WTC11 (cell line): ENCODE results near the gene TMEM97. TPM values are rescaled to one million over a fixed set of nuclear protein-coding genes. Genes with fewer than 3 reads are reported as not detected.

Experiments used
- ATAC-seq: fragments of 200-7000 bp; cut with Tn5 transposase; 2 replicates; pipeline ENCODE4 v1.10.0; 2021; ENCODE audit warnings: mild to moderate bottlenecking, moderate library complexity
- CTCF ChIA-PET: fragments of 300-600 bp; sonication (Branson Sonifier 250); formaldehyde crosslinking; loops from one replicate; lab custom pipeline; 2021; ENCODE audit warnings: antibody characterized with exemption; lab: Charles Lee
- POLR2A ChIA-PET: fragments of 350-600 bp; sonication (Branson Sonifier 250); formaldehyde crosslinking; loops from one replicate; lab custom pipeline; 2021; ENCODE audit warnings: antibody characterized with exemption; lab: Charles Lee
- DNase-seq: peaks from one replicate; pipeline ENCODE4 v3.0.0; 2021; ENCODE audit warnings: low spot score
- H3K27ac Mint-ChIP-seq: 2 replicates; pipeline ENCODE4 v1.8.0; 2021; ENCODE audit warnings: mixed read lengths
- H3K27me3 Mint-ChIP-seq: 2 replicates; pipeline ENCODE4 v1.8.0; 2021; ENCODE audit warnings: low read depth, mild to moderate bottlenecking, moderate library complexity, mixed read lengths
- H3K36me3 Mint-ChIP-seq: 2 replicates; pipeline ENCODE4 v1.8.0; 2021; ENCODE audit warnings: mixed read lengths
- H3K4me1 Mint-ChIP-seq: 2 replicates; pipeline ENCODE4 v1.8.0; 2022; ENCODE audit warnings: mixed read lengths
- H3K4me3 Mint-ChIP-seq: 2 replicates; pipeline ENCODE4 v1.8.0; 2021; ENCODE audit warnings: mild to moderate bottlenecking, moderate library complexity, mixed read lengths
- H3K9me3 Mint-ChIP-seq: 2 replicates; pipeline ENCODE4 v1.8.0; 2021; ENCODE audit warnings: mixed read lengths
- CBFB ChIP-seq: sonication (generic); formaldehyde crosslinking; IDR thresholded peaks from 2 replicates; pipeline ENCODE4 v1.8.1; 2022; ENCODE audit warnings: mild to moderate bottlenecking, low read depth, missing genetic modification reagents
- FOXK1 ChIP-seq: sonication (generic); formaldehyde crosslinking; IDR thresholded peaks from 2 replicates; pipeline ENCODE4 v1.8.0; 2022; ENCODE audit warnings: mild to moderate bottlenecking, moderate library complexity, missing genetic modification reagents
- NFYB ChIP-seq: sonication (generic); formaldehyde crosslinking; conservative IDR thresholded peaks from 2 replicates; pipeline ENCODE4 v1.8.0; 2022; ENCODE audit warnings: low read depth, missing genetic modification reagents
- NR1H2 ChIP-seq: sonication (generic); formaldehyde crosslinking; IDR thresholded peaks from 2 replicates; pipeline ENCODE4 v1.9.0; 2021; ENCODE audit warnings: mild to moderate bottlenecking, moderate library complexity, missing genetic modification reagents
- RORB ChIP-seq: fragments of 250-450 bp; sonication (Bioruptor Pico); IDR thresholded peaks from 2 replicates; pipeline ENCODE4 v1.9.0; 2021; ENCODE audit warnings: mild to moderate bottlenecking
- TP53 ChIP-seq: sonication (generic); formaldehyde crosslinking; IDR thresholded peaks from 2 replicates; pipeline ENCODE4 v1.8.1; 2023; ENCODE audit warnings: mild to moderate bottlenecking, missing genetic modification reagents
- ZNF219 ChIP-seq: sonication (generic); formaldehyde crosslinking; IDR thresholded peaks from 2 replicates; pipeline ENCODE4 v1.8.0; 2023; ENCODE audit warnings: missing genetic modification reagents, mild to moderate bottlenecking, borderline replicate concordance
- ZNF232 ChIP-seq: sonication (generic); formaldehyde crosslinking; IDR thresholded peaks from 2 replicates; pipeline ENCODE4 v1.8.0; 2022; ENCODE audit warnings: mild to moderate bottlenecking, missing genetic modification reagents
- total RNA-seq: library from RNA; stranded (reverse); gene quantifications from 3 replicates; pipeline ENCODE4 v1.2.3, GENCODE V29; 2021
- TF ChIP-seq, protein P1 (sequence below): sonication (generic); formaldehyde crosslinking; IDR thresholded peaks from 2 replicates; pipeline ENCODE4 v1.8.1; 2022; ENCODE audit warnings: missing genetic modification reagents, borderline replicate concordance
- TF ChIP-seq, protein P2 (sequence below): fragments of 250-450 bp; sonication (Bioruptor Pico); IDR thresholded peaks from 2 replicates; pipeline ENCODE4 v1.8.0; 2021; ENCODE audit warnings: mild to moderate bottlenecking
- TF ChIP-seq, protein P3 (sequence below): sonication (generic); formaldehyde crosslinking; IDR thresholded peaks from 2 replicates; pipeline ENCODE4 v1.8.0; 2023; ENCODE audit warnings: missing genetic modification reagents, mild to moderate bottlenecking, borderline replicate concordance
- TF ChIP-seq, protein P4 (sequence below): fragments of 250-450 bp; sonication (Bioruptor Pico); IDR thresholded peaks from 2 replicates; pipeline ENCODE4 v1.9.0; 2021; ENCODE audit warnings: mild to moderate bottlenecking, borderline replicate concordance
- TF ChIP-seq, protein P5 (sequence below): fragments of 250-450 bp; sonication (Bioruptor Pico); conservative IDR thresholded peaks from 2 replicates; pipeline ENCODE4 v1.9.0; 2021; ENCODE audit warnings: mild to moderate bottlenecking
- TF ChIP-seq, protein P6 (sequence below): sonication (generic); formaldehyde crosslinking; IDR thresholded peaks from 2 replicates; pipeline ENCODE4 v1.8.0; 2022; ENCODE audit warnings: missing genetic modification reagents
- TF ChIP-seq, protein P7 (sequence below): sonication (generic); formaldehyde crosslinking; conservative IDR thresholded peaks from 2 replicates; pipeline ENCODE4 v1.8.1; 2023; ENCODE audit warnings: mild to moderate bottlenecking, low read depth, missing genetic modification reagents, moderate library complexity

The TMEM97 gene
- total RNA-seq, 1 experiment from 2014 or later = 68.0 TPM

DNA sequence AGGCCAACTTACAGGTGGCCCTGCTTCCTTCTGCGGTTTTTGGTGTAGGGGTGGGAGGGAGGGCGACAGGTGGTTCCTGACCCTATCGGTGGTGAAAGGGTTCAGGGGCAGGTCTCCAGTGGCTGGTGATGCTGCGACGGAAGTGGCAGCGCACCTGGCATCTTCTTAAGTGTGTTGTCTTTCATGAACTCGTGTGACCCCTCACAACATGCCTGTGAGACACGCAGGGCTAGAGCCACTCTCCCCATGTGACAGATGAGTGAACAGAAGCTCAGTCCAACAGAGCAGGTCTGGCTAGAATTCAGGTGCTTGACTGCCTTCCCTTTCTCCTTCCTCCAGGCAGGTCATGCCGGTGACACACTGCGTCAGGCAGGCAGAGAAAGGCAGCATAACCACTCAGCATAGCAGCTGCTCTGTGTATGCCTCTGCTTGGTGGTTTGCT is 24.5 kb downstream of the TMEM97 start (continued):
- TF ChIP-seq, protein P1, sequence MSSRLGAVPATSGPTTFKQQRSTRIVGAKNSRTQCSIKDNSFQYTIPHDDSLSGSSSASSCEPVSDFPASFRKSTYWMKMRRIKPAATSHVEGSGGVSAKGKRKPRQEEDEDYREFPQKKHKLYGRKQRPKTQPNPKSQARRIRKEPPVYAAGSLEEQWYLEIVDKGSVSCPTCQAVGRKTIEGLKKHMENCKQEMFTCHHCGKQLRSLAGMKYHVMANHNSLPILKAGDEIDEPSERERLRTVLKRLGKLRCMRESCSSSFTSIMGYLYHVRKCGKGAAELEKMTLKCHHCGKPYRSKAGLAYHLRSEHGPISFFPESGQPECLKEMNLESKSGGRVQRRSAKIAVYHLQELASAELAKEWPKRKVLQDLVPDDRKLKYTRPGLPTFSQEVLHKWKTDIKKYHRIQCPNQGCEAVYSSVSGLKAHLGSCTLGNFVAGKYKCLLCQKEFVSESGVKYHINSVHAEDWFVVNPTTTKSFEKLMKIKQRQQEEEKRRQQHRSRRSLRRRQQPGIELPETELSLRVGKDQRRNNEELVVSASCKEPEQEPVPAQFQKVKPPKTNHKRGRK = no peak
- TF ChIP-seq, protein P2, sequence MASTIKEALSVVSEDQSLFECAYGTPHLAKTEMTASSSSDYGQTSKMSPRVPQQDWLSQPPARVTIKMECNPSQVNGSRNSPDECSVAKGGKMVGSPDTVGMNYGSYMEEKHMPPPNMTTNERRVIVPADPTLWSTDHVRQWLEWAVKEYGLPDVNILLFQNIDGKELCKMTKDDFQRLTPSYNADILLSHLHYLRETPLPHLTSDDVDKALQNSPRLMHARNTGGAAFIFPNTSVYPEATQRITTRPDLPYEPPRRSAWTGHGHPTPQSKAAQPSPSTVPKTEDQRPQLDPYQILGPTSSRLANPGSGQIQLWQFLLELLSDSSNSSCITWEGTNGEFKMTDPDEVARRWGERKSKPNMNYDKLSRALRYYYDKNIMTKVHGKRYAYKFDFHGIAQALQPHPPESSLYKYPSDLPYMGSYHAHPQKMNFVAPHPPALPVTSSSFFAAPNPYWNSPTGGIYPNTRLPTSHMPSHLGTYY (CRISPR knock-in tag) = no peak

DNA sequence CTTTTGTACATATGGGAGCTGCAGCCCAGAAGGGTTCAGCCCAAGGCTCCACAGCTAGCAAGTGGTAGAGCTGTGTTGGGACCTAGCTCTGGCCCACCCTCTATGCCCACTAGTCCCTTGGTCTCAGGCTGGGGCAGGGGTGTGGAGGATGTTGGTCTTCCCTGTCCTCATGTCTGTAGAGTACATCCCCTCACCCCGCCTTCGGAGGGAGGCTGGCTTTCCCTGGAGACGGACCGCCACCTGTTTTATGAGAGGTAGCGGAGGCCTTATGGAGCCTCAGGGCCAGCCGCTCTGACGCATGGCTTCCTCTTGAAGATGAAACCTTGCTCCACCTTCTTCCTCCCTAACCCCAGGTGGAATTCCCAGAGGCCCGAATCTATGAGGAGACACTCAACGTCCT is 25.0 kb downstream of the TMEM97 start:
- Mint-ChIP-seq H3K4me3 (no peak overlapping the region), H3K36me3 (peaks cover 45% of the 10 kb centered on the region), H3K27me3 (no peaks in the 10 kb centered on the region), H3K27ac (no peak overlapping the region), H3K9me3 (no peaks in the 10 kb centered on the region), H3K4me1 (peaks cover 6% of the 10 kb centered on the region; the same call in 1 of the 2 replicates)
- ChIA-PET CTCF (no interaction called here), POLR2A (interaction anchor here (1.1 kb wide), 1 partner anchor 9 kb away, joined by 3 read pairs; the partner anchor contains the start of genes IFT20 and TNFAIP1)
- ATAC-seq (no peak), DNase-seq (no peak)
- TF ChIP-seq TP53 (CRISPR knock-in tag) = no peak
- TF ChIP-seq FOXK1 (CRISPR knock-in tag) = no peak
- no peak for TF ChIP-seq CBFB
- TF ChIP-seq, protein P3, sequence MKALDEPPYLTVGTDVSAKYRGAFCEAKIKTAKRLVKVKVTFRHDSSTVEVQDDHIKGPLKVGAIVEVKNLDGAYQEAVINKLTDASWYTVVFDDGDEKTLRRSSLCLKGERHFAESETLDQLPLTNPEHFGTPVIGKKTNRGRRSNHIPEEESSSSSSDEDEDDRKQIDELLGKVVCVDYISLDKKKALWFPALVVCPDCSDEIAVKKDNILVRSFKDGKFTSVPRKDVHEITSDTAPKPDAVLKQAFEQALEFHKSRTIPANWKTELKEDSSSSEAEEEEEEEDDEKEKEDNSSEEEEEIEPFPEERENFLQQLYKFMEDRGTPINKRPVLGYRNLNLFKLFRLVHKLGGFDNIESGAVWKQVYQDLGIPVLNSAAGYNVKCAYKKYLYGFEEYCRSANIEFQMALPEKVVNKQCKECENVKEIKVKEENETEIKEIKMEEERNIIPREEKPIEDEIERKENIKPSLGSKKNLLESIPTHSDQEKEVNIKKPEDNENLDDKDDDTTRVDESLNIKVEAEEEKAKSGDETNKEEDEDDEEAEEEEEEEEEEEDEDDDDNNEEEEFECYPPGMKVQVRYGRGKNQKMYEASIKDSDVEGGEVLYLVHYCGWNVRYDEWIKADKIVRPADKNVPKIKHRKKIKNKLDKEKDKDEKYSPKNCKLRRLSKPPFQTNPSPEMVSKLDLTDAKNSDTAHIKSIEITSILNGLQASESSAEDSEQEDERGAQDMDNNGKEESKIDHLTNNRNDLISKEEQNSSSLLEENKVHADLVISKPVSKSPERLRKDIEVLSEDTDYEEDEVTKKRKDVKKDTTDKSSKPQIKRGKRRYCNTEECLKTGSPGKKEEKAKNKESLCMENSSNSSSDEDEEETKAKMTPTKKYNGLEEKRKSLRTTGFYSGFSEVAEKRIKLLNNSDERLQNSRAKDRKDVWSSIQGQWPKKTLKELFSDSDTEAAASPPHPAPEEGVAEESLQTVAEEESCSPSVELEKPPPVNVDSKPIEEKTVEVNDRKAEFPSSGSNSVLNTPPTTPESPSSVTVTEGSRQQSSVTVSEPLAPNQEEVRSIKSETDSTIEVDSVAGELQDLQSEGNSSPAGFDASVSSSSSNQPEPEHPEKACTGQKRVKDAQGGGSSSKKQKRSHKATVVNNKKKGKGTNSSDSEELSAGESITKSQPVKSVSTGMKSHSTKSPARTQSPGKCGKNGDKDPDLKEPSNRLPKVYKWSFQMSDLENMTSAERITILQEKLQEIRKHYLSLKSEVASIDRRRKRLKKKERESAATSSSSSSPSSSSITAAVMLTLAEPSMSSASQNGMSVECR (CRISPR knock-in tag) = no peak
- TF ChIP-seq, protein P4, sequence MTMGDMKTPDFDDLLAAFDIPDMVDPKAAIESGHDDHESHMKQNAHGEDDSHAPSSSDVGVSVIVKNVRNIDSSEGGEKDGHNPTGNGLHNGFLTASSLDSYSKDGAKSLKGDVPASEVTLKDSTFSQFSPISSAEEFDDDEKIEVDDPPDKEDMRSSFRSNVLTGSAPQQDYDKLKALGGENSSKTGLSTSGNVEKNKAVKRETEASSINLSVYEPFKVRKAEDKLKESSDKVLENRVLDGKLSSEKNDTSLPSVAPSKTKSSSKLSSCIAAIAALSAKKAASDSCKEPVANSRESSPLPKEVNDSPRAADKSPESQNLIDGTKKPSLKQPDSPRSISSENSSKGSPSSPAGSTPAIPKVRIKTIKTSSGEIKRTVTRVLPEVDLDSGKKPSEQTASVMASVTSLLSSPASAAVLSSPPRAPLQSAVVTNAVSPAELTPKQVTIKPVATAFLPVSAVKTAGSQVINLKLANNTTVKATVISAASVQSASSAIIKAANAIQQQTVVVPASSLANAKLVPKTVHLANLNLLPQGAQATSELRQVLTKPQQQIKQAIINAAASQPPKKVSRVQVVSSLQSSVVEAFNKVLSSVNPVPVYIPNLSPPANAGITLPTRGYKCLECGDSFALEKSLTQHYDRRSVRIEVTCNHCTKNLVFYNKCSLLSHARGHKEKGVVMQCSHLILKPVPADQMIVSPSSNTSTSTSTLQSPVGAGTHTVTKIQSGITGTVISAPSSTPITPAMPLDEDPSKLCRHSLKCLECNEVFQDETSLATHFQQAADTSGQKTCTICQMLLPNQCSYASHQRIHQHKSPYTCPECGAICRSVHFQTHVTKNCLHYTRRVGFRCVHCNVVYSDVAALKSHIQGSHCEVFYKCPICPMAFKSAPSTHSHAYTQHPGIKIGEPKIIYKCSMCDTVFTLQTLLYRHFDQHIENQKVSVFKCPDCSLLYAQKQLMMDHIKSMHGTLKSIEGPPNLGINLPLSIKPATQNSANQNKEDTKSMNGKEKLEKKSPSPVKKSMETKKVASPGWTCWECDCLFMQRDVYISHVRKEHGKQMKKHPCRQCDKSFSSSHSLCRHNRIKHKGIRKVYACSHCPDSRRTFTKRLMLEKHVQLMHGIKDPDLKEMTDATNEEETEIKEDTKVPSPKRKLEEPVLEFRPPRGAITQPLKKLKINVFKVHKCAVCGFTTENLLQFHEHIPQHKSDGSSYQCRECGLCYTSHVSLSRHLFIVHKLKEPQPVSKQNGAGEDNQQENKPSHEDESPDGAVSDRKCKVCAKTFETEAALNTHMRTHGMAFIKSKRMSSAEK (CRISPR knock-in tag) = no peak
- TF ChIP-seq ZNF219 (CRISPR knock-in tag) = no peak
- TF ChIP-seq NR1H2 (CRISPR knock-in tag) = no peak
- TF ChIP-seq NFYB = no peak
- no peak for TF ChIP-seq RORB (CRISPR knock-in tag)
- TF ChIP-seq, protein P5, sequence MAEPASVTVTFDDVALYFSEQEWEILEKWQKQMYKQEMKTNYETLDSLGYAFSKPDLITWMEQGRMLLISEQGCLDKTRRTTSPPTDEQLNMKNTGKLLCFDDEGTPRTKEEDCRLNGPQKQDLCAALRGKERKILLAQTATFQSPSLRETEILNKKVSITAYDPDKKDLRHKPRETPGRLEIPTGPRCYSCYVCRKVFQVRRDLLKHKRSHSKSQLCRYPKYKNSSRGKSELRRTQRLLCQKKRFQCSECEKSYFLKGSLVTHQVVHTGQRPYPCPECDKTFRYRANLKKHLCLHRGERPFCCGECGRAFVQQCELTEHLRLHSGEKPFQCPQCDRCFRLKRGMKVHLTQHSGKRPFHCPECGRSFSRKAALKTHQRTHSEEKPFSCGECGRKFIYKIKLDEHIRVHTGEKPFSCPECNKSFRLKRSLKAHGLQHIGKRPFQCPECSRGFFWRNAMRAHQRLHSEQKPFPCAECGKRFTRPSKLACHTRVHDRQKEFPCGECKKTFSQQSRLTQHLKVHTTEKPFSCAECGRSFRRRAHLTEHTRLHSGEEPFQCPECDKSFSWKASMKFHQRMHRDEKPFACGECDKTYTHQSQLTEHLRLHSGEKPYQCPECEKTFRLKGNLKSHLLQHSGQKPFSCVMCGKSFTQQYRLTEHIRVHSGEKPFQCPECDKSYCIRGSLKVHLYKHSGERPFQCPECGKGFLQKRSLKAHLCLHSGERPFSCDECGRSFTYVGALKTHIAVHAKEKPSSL = no peak
- no peak for TF ChIP-seq ZNF232
- TF ChIP-seq, protein P6, sequence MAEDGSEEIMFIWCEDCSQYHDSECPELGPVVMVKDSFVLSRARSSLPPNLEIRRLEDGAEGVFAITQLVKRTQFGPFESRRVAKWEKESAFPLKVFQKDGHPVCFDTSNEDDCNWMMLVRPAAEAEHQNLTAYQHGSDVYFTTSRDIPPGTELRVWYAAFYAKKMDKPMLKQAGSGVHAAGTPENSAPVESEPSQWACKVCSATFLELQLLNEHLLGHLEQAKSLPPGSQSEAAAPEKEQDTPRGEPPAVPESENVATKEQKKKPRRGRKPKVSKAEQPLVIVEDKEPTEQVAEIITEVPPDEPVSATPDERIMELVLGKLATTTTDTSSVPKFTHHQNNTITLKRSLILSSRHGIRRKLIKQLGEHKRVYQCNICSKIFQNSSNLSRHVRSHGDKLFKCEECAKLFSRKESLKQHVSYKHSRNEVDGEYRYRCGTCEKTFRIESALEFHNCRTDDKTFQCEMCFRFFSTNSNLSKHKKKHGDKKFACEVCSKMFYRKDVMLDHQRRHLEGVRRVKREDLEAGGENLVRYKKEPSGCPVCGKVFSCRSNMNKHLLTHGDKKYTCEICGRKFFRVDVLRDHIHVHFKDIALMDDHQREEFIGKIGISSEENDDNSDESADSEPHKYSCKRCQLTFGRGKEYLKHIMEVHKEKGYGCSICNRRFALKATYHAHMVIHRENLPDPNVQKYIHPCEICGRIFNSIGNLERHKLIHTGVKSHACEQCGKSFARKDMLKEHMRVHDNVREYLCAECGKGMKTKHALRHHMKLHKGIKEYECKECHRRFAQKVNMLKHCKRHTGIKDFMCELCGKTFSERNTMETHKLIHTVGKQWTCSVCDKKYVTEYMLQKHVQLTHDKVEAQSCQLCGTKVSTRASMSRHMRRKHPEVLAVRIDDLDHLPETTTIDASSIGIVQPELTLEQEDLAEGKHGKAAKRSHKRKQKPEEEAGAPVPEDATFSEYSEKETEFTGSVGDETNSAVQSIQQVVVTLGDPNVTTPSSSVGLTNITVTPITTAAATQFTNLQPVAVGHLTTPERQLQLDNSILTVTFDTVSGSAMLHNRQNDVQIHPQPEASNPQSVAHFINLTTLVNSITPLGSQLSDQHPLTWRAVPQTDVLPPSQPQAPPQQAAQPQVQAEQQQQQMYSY (CRISPR knock-in tag) = no peak
- TF ChIP-seq, protein P7, sequence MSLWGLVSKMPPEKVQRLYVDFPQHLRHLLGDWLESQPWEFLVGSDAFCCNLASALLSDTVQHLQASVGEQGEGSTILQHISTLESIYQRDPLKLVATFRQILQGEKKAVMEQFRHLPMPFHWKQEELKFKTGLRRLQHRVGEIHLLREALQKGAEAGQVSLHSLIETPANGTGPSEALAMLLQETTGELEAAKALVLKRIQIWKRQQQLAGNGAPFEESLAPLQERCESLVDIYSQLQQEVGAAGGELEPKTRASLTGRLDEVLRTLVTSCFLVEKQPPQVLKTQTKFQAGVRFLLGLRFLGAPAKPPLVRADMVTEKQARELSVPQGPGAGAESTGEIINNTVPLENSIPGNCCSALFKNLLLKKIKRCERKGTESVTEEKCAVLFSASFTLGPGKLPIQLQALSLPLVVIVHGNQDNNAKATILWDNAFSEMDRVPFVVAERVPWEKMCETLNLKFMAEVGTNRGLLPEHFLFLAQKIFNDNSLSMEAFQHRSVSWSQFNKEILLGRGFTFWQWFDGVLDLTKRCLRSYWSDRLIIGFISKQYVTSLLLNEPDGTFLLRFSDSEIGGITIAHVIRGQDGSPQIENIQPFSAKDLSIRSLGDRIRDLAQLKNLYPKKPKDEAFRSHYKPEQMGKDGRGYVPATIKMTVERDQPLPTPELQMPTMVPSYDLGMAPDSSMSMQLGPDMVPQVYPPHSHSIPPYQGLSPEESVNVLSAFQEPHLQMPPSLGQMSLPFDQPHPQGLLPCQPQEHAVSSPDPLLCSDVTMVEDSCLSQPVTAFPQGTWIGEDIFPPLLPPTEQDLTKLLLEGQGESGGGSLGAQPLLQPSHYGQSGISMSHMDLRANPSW (CRISPR knock-in tag) = no peak
